ENCODE results near the gene IFNB1.

- TF ChIP-seq POLR2A (IDR thresholded peaks at IDR 0.05; ENCODE audit: low read length): no peak
- TF ChIP-seq GATA1 (IDR thresholded peaks at IDR 0.05; ENCODE audit: low read depth, low read length): no peak
These were observed 17.8 kb upstream of the IFNB1 start for GRCh38 chr9:21095561-21095960.

All from erythroblast (primary cell).